Endothelial cell of umbilical vein (primary cell): ENCODE results near the gene FAM83F.

Source experiments
- CTCF ChIP-seq, 2 donors: IDR thresholded peaks; 1 replicate in 1 of 2; 2 replicates in 1 of 2; pipeline ENCODE4 v1.5.1; 2011; ENCODE audit warnings: low read length in 2 of 2, mild to moderate bottlenecking in 2 of 2, moderate library complexity in 2 of 2, control low read depth in 1 of 2, inconsistent platforms in 1 of 2, low read depth in 1 of 2; ENCODE audit not compliant: insufficient read depth in 1 of 2; ENCODE audit errors: extremely low read depth in 1 of 2
- EZH2 ChIP-seq: IDR thresholded peaks from 2 replicates; pipeline ENCODE4 v1.6.1; 2012; ENCODE audit warnings: borderline replicate concordance, low read depth, mild to moderate bottlenecking, moderate library complexity, low read length, inconsistent platforms; ENCODE audit not compliant: severe bottlenecking
- JUN ChIP-seq: IDR thresholded peaks from 2 replicates; pipeline ENCODE4 v1.6.1; 2011; ENCODE audit warnings: borderline replicate concordance, low read depth; ENCODE audit not compliant: insufficient read length, insufficient read depth
- MYC ChIP-seq: IDR thresholded peaks from one replicate; pipeline ENCODE4 v1.6.1; 2011; ENCODE audit warnings: mild to moderate bottlenecking, low read depth, low read length

DNA sequence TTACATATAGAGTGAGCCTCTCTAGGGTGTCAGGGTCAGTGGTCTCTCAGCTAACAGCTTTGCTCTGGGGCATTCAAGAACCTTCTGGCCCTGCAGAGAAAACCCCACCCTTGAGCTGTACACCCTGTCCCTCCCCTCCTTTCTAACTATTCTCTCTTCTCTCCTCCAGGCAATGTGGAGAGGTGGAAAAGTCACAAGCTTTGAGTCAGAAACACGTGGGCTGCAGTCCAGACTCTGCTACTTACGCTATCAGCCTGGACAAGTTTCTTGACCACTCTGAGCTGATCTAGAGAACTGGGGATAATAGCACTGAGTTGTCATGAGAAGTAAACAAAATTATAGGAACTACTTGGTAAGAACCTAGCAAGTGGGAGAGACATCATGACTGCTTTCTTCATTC lies 10.7 kb upstream of the FAM83F start:
- no peak for TF ChIP-seq CTCF (IDR thresholded peaks at IDR 0.05; ENCODE audit: extremely low read depth in 1 of 2, insufficient read depth in 1 of 2, low read depth in 1 of 2, low read length in 2 of 2)
- TF ChIP-seq JUN: no peak
- no peak for TF ChIP-seq EZH2
- TF ChIP-seq MYC: no peak
